K562 (cell line): Measurements from ENCODE around the gene AAMDC. TPM values are rescaled to one million over a fixed set of nuclear protein-coding genes. Genes with fewer than 3 reads are reported as not detected.
A peak's percentile ranks its signal among the peaks of the same experiment; 100 is the strongest.

Experiments
- CHAMP1 ChIP-seq: fragments of 450-650 bp; IDR thresholded peaks from 2 replicates; pipeline ENCODE4 v1.6.1; 2016; ENCODE audit warnings: mild to moderate bottlenecking
- ELF4 ChIP-seq: fragments of 450-650 bp; formaldehyde crosslinking; IDR thresholded peaks from 2 replicates; pipeline ENCODE4 v1.4.0; 2022; ENCODE audit warnings: missing genetic modification characterization
- HNRNPLL ChIP-seq: fragments of 200-400 bp; formaldehyde crosslinking; IDR thresholded peaks from 2 replicates; pipeline ENCODE4 v1.6.1; 2017; ENCODE audit warnings: low read length, low read depth, mild to moderate bottlenecking; ENCODE audit not compliant: poor library complexity, severe bottlenecking
- KAT7 ChIP-seq: sonication (generic); formaldehyde crosslinking; IDR thresholded peaks from 2 replicates; pipeline ENCODE4 v1.8.0; 2022; ENCODE audit warnings: missing genetic modification reagents, mild to moderate bottlenecking, borderline replicate concordance
- MXD1 ChIP-seq: fragments of 250-450 bp; sonication (Bioruptor Pico); IDR thresholded peaks from 2 replicates; pipeline ENCODE4 v1.8.0; 2021; ENCODE audit warnings: borderline replicate concordance, mild to moderate bottlenecking, moderate library complexity; ENCODE audit not compliant: poor library complexity, severe bottlenecking
- PPARD ChIP-seq: fragments of 250-450 bp; sonication (Bioruptor Pico); IDR thresholded peaks from 2 replicates; pipeline ENCODE4 v1.8.0; 2022; ENCODE audit warnings: inconsistent platforms, mild to moderate bottlenecking, moderate library complexity
- PRDM10 ChIP-seq: fragments of 450-650 bp; IDR thresholded peaks from 2 replicates; pipeline ENCODE4 v1.6.1; 2018; ENCODE audit not compliant: partially characterized antibody
- REST ChIP-seq, 2 experiments: fragments of 450-650 bp; formaldehyde crosslinking in 1 of 2; IDR thresholded peaks; 2 replicates each; pipeline versions ENCODE4 v1.4.0 to v1.6.1; 2014 to 2020; ENCODE audit warnings: mild to moderate bottlenecking in 2 of 2, borderline replicate concordance in 1 of 2, low read depth in 1 of 2
- SMARCA4 ChIP-seq: fragments of 450-650 bp; IDR thresholded peaks from 2 replicates; pipeline ENCODE4 v1.6.1; 2016
- THAP7 ChIP-seq: fragments of 250-450 bp; sonication (Bioruptor Pico); IDR thresholded peaks from 2 replicates; pipeline ENCODE4 v1.5.0; 2021
- polyA plus RNA-seq, 8 experiments: library from polyadenylated mRNA; depleted of rRNA in 4 of 8; stranded (reverse) in 5 of 8; unstranded in 3 of 8; fragments of >200 nt; fragmentation: Nextera tagmentation in 2 of 8; fragmentation: Illumina TruSeq in 1 of 8; extraction: Ambion mirVana in 2 of 8; extraction: Trizol in 1 of 8; gene quantifications; 2 replicates each; pipeline versions ENCODE4 v1.2.1 to v1.2.3, GENCODE V29; 2011 to 2014; ENCODE audit warnings: inconsistent platforms in 1 of 8, missing spikeins in 1 of 8
- total RNA-seq, 7 experiments: library from RNA; depleted of rRNA in 6 of 7; stranded (reverse); fragments of >200 nt in 6 of 7; fragmentation: Illumina TruSeq in 2 of 7; extraction: Trizol in 2 of 7; gene quantifications; 2 replicates each; pipeline versions ENCODE4 v1.2.1 to v1.2.3, GENCODE V29; 2011 to 2021; ENCODE audit warnings: low replicate concordance in 1 of 7

The AAMDC gene
- total and polyA plus RNA-seq, 9 of the 15 experiments (the other 6 are each of a cell fraction or from before 2014, with no cell fraction given) = 10.4 to 40.6 (median 15.6) TPM

- TF ChIP-seq CHAMP1 (no peak), PRDM10 (peak; percentile 28), MXD1 (CRISPR knock-in tag) (no peak), HNRNPLL (peak; percentile 84), PPARD (CRISPR knock-in tag) (no peak), KAT7 (CRISPR knock-in tag) (peak; percentile 70; the same call in 1 of the 2 replicates), ELF4 (no peak), THAP7 (CRISPR knock-in tag) (0 out of 2 replicates have a peak, but pooled peaks have one; percentile 48), REST (IDR thresholded peaks at IDR 0.05; ENCODE audit: borderline replicate concordance) (0 out of 2 replicates have a peak, but pooled peaks have one; percentile 3), REST (CRISPR knock-in tag; IDR thresholded peaks at IDR 0.05; ENCODE audit: low read depth) (no peak), SMARCA4 (peak; percentile 56; the same call in 1 of the 2 replicates)
Observed at GRCh38 chr11:77819921-77820564, 901 bp upstream of the AAMDC start (continued).
